ENCODE data around the gene CEP350. TPM values are rescaled to one million over a fixed set of nuclear protein-coding genes. Genes with fewer than 3 reads are reported as not detected.
A peak's percentile ranks its signal among the peaks of the same experiment; 100 is the strongest.

The CEP350 gene
- total RNA-seq, 1 experiment from 2014 or later, result 41.1 TPM

- no TSS peak for BruUV-seq (replicated peaks)
- Histone ChIP-seq H3K27me3 (ENCODE audit: control insufficient read depth, insufficient read depth, low read length) (no peaks in the 10 kb centered on the region), H3K4me1 (ENCODE audit: control insufficient read depth, insufficient read depth, low read length) (peaks cover 16% of the 10 kb centered on the region; the same call in 1 of the 2 replicates), H3K9me3 (ENCODE audit: control insufficient read depth, insufficient read depth, low read depth, low read length) (no peaks in the 10 kb centered on the region), H3K4me3 (ENCODE audit: low read depth in 2 of 2, low read length in 2 of 2) (no peak overlapping the region), H3K27ac (ENCODE audit: low read length) (peak overlapping the region; percentile 11; the same call in 1 of the 2 replicates), H3K36me3 (ENCODE audit: control insufficient read depth, insufficient read depth, low read length) (no peaks in the 10 kb centered on the region)
- CTCF ChIA-PET, result no interaction called here
- intact Hi-C loops (cut with micrococcal nuclease; ENCODE audit: unreplicated experiment) (no loop called here), in situ Hi-C loops (cut with HindIII; ENCODE audit: low pct_unique_long_range_greater_than_20kb, low sequenced_read_pairs) (no loop called here)
- POLR2A ChIA-PET, result no interaction called here
- no peak for DNase-seq (ENCODE audit: low read depth, low spot score)
- no peak for TF ChIP-seq SIN3A (IDR thresholded peaks at IDR 0.05; ENCODE audit: borderline replicate concordance, insufficient read depth, low read depth, low read length)
- no peak for TF ChIP-seq POLR2AphosphoS5 (IDR thresholded peaks at IDR 0.05; ENCODE audit: low read depth, low read length)
- no peak for TF ChIP-seq REST (IDR thresholded peaks at IDR 0.05; ENCODE audit: insufficient read depth in 1 of 2, low read depth in 2 of 2, low read length in 1 of 2)
- no peak for TF ChIP-seq TCF7L2 (IDR thresholded peaks at IDR 0.05; ENCODE audit: low read depth, low read length)
- no peak for TF ChIP-seq CTCF (IDR thresholded peaks at IDR 0.05)
- no peak for ATAC-seq
Measured at GRCh38 chr1:179926850-179927205, 27.8 kb upstream of the CEP350 start.

- no TSS peak for BruUV-seq (replicated peaks)
- Histone ChIP-seq H3K9me3 (ENCODE audit: control insufficient read depth, insufficient read depth, low read depth, low read length) (no peaks in the 10 kb centered on the region), H3K4me1 (ENCODE audit: control insufficient read depth, insufficient read depth, low read length) (peaks cover 18% of the 10 kb centered on the region; the same call in 1 of the 2 replicates), H3K27ac (ENCODE audit: low read length) (peak overlapping the region; percentile 48; the same call in 1 of the 2 replicates), H3K36me3 (ENCODE audit: control insufficient read depth, insufficient read depth, low read length) (no peaks in the 10 kb centered on the region), H3K27me3 (ENCODE audit: control insufficient read depth, insufficient read depth, low read length) (no peaks in the 10 kb centered on the region), H3K4me3 (ENCODE audit: low read depth in 2 of 2, low read length in 2 of 2) (no peak overlapping the region)
- TF ChIP-seq REST (IDR thresholded peaks at IDR 0.05; ENCODE audit: insufficient read depth in 1 of 2, low read depth in 2 of 2, low read length in 1 of 2) (no peak), TCF7L2 (IDR thresholded peaks at IDR 0.05; ENCODE audit: low read depth, low read length) (peak; percentile 85), POLR2AphosphoS5 (IDR thresholded peaks at IDR 0.05; ENCODE audit: low read depth, low read length) (no peak), SIN3A (IDR thresholded peaks at IDR 0.05; ENCODE audit: borderline replicate concordance, insufficient read depth, low read depth, low read length) (no peak), CTCF (IDR thresholded peaks at IDR 0.05) (no peak)
- in situ Hi-C loops (cut with HindIII; ENCODE audit: low pct_unique_long_range_greater_than_20kb, low sequenced_read_pairs) (no loop called here), intact Hi-C loops (cut with micrococcal nuclease; ENCODE audit: unreplicated experiment) (no loop called here)
- ChIA-PET CTCF (no interaction called here), POLR2A (no interaction called here)
- DNase-seq (ENCODE audit: low read depth, low spot score) (no peak), ATAC-seq (peak; percentile 71)
Measured at GRCh38 chr1:179929955-179930798, 24.4 kb upstream of the CEP350 start.
